ACC112 (cell line): ENCODE data around the gene MAGI1.
"Not testable (repeated sequence)": the region's sequence is repeated elsewhere in the genome, so short reads cannot be mapped to it uniquely, and the experiment has no call there.

ENCODE experiments used
- H2AFZ ChIP-seq: fragments of 200-600 bp; sonication (generic); one replicate; pipeline ENCODE4 v1.6.0; 2017; ENCODE audit warnings: antibody characterized with exemption, low read length; ENCODE audit not compliant: unreplicated experiment
- H3K27ac ChIP-seq: fragments of 200-600 bp; sonication (generic); 2 replicates; pipeline ENCODE4 v1.5.1; 2014; ENCODE audit warnings: low read depth, mild to moderate bottlenecking, antibody characterized with exemption, low read length, moderate library complexity
- H3K27me3 ChIP-seq: fragments of 200-600 bp; sonication (generic); 2 replicates; pipeline ENCODE4 v1.6.1; 2014; ENCODE audit warnings: mild to moderate bottlenecking, antibody characterized with exemption, low read length, moderate library complexity, mixed read lengths; ENCODE audit not compliant: insufficient read depth
- H3K36me3 ChIP-seq: fragments of 200-600 bp; sonication (generic); 2 replicates; pipeline ENCODE4 v1.6.1; 2016; ENCODE audit warnings: mild to moderate bottlenecking, antibody characterized with exemption, low read length, moderate library complexity, mixed read lengths; ENCODE audit not compliant: insufficient read depth
- H3K4me1 ChIP-seq: fragments of 200-600 bp; sonication (generic); one replicate; pipeline ENCODE4 v1.6.1; 2016; ENCODE audit warnings: low read length, mixed read lengths; ENCODE audit not compliant: insufficient read depth, unreplicated experiment, control insufficient read depth
- H3K4me3 ChIP-seq: fragments of 200-600 bp; sonication (generic); 2 replicates; pipeline ENCODE4 v1.5.1; 2014; ENCODE audit warnings: mild to moderate bottlenecking, low read depth, low read length
- H3K79me2 ChIP-seq: fragments of 200-600 bp; sonication (generic); one replicate; pipeline ENCODE4 v1.6.0; 2016; ENCODE audit warnings: low read length; ENCODE audit not compliant: control insufficient read depth, unreplicated experiment, insufficient read depth

The MAGI1 gene

DNA sequence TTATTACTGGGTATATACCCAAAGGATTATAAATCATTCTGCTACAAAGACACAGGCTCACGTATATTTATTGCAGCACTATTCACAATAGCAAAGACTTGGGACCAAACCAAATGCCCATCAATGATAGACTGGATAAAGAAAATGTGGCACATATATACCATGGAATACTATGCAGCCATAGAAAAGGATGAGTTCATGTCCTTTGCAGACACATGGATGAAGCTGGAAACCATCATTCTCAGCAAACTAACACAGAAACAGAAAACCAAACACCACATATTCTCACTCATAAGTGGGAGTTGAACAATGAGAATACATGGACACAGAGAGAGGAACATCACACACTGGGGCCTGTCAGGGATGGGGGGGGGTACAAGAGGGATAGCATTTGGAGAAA is 495.3 kb downstream of the MAGI1 start:
- H3K4me3 ChIP-seq, H3K27ac ChIP-seq, H3K36me3 ChIP-seq, H3K79me2 ChIP-seq, H3K27me3 ChIP-seq, H2AFZ ChIP-seq: not testable (repeated sequence)
- peaks cover 10% of the 10 kb centered on the region for H3K4me1 ChIP-seq

DNA sequence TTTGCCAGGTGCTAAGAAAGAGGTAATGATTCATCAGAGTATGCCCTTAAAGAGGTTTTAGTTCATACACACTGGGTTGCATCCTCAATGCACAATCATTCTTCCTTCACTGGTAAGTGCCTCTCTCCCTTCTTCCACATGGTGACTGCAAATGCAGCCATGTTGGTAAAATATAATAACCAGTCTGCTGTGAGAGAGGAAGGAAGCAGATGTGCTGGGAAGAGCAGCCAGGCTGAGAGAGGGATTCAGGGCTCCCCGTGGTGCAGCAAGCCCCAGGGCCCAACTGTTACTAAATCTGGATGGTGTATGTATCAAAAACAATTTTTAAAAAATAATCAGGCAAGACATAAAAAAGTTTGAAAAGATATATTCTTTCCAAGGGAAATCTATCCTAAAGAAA is 498.1 kb downstream of the MAGI1 start:
- Histone ChIP-seq H3K4me1 (peaks cover 10% of the 10 kb centered on the region), H3K79me2 (no peaks in the 10 kb centered on the region), H3K4me3 (no peak overlapping the region), H3K36me3 (no peaks in the 10 kb centered on the region), H2AFZ (no peak overlapping the region), H3K27ac (no peak overlapping the region), H3K27me3 (no peaks in the 10 kb centered on the region)

DNA sequence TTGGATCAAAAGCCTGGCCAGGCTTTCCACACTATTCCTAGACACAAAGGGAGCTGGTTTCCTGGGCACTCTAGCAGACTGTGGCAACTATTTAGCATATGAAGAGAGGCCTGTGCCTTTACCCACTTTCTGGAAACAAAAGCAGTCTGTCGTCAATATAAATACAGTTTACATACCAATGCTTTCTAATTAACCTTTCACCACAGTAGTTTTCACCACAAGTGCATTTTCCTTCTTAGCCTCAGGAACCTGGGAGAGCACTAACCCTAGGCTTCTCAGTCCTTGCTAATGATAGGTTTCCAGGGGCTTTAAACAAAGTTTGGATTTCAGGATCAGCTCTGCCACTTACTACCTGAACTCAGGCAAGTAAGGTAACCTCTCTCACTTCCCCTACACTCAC is 499.1 kb downstream of the MAGI1 start:
- no peak overlapping the region for H3K4me3 ChIP-seq
- H3K79me2 ChIP-seq = no peaks in the 10 kb centered on the region
- no peaks in the 10 kb centered on the region for H3K36me3 ChIP-seq
- H3K27ac ChIP-seq = no peak overlapping the region
- H3K4me1 ChIP-seq = no peaks in the 10 kb centered on the region
- H2AFZ ChIP-seq = no peak overlapping the region
- H3K27me3 ChIP-seq = no peaks in the 10 kb centered on the region

GRCh38 chr3:65538101-65538500 is 500.6 kb downstream of the MAGI1 start:
- Histone ChIP-seq H3K36me3 (no peaks in the 10 kb centered on the region), H3K4me1 (no peaks in the 10 kb centered on the region), H3K79me2 (no peaks in the 10 kb centered on the region), H2AFZ (no peak overlapping the region), H3K4me3 (no peak overlapping the region), H3K27ac (no peak overlapping the region), H3K27me3 (no peaks in the 10 kb centered on the region)

- Histone ChIP-seq H3K27me3 (no peaks in the 10 kb centered on the region), H3K27ac (no peak overlapping the region), H3K79me2 (no peaks in the 10 kb centered on the region), H3K4me3 (no peak overlapping the region), H3K36me3 (no peaks in the 10 kb centered on the region), H2AFZ (no peak overlapping the region), H3K4me1 (no peaks in the 10 kb centered on the region)
Observed at GRCh38 chr3:65537109-65537508, 501.6 kb downstream of the MAGI1 start.

- H3K79me2 ChIP-seq = no peaks in the 10 kb centered on the region
- H3K4me3 ChIP-seq = no peak overlapping the region
- no peak overlapping the region for H3K27ac ChIP-seq
Observed at GRCh38 chr3:65535260-65535659, 503.5 kb downstream of the MAGI1 start.

DNA sequence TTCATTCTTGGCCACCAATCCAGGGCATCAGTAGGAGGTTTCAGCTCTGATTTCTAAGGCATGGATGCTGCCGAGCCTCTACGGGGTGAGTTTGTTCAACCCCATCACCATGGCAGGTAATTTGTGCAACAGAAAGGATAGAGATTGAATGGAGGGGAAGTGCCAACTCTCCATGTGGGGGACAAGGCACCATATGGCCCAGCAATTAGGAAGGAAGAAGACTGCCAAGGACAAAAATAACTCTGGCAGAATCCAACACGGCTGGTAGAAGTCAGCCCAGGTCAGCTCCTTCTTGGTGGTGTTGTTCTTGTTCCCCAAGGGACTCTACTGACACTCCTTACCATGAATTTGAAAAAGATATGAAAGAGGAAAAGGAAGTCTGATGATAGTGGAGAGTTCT is 503.9 kb downstream of the MAGI1 start:
- Histone ChIP-seq H3K36me3 (no peaks in the 10 kb centered on the region), H3K79me2 (no peaks in the 10 kb centered on the region), H3K4me1 (no peaks in the 10 kb centered on the region), H3K27me3 (no peaks in the 10 kb centered on the region), H2AFZ (no peak overlapping the region), H3K4me3 (no peak overlapping the region), H3K27ac (no peak overlapping the region)

More at GRCh38 chr3:65535260-65535659, 503.5 kb downstream of the MAGI1 start:
- Histone ChIP-seq H2AFZ (no peak overlapping the region), H3K36me3 (no peaks in the 10 kb centered on the region), H3K4me1 (no peaks in the 10 kb centered on the region), H3K27me3 (no peaks in the 10 kb centered on the region)

GRCh38 chr3:65532749-65533148 is 506.0 kb downstream of the MAGI1 start:
- no peaks in the 10 kb centered on the region for H3K27me3 ChIP-seq
- no peak overlapping the region for H3K27ac ChIP-seq
- H3K79me2 ChIP-seq = no peaks in the 10 kb centered on the region
- no peaks in the 10 kb centered on the region for H3K36me3 ChIP-seq
- no peak overlapping the region for H3K4me3 ChIP-seq
- H3K4me1 ChIP-seq = no peaks in the 10 kb centered on the region
- H2AFZ ChIP-seq = no peak overlapping the region

DNA sequence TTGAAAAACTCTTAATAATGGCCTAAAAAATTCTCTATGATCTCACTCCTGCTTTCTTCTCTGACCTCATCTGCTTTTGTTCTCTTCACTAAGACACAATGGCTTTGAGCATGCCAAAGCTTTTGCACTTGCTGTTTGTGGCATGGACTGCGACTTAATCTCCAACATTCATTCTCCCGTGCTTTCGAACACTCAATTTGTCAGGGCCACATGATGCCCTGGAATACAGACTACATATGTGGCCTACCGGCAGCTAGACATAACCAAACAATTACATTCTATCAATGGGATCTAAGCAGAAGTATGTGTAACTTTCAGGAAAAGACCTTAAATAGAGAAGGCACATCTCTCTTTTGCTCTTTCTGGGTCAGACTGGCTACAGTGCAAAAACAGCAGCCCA is 506.5 kb downstream of the MAGI1 start:
- no peaks in the 10 kb centered on the region for H3K4me1 ChIP-seq
- no peak overlapping the region for H3K4me3 ChIP-seq
- H3K27ac ChIP-seq = no peak overlapping the region
- H2AFZ ChIP-seq = no peak overlapping the region
- no peaks in the 10 kb centered on the region for H3K27me3 ChIP-seq
- no peaks in the 10 kb centered on the region for H3K36me3 ChIP-seq
- no peaks in the 10 kb centered on the region for H3K79me2 ChIP-seq

GRCh38 chr3:65531499-65531898 is 507.2 kb downstream of the MAGI1 start:
- no peaks in the 10 kb centered on the region for H3K4me1 ChIP-seq
- H3K27me3 ChIP-seq = no peaks in the 10 kb centered on the region
- no peaks in the 10 kb centered on the region for H3K79me2 ChIP-seq
- no peak overlapping the region for H2AFZ ChIP-seq
- no peak overlapping the region for H3K27ac ChIP-seq
- no peaks in the 10 kb centered on the region for H3K36me3 ChIP-seq
- H3K4me3 ChIP-seq = no peak overlapping the region

- Histone ChIP-seq H3K79me2 (no peaks in the 10 kb centered on the region), H2AFZ (no peak overlapping the region), H3K36me3 (no peaks in the 10 kb centered on the region), H3K4me3 (no peak overlapping the region), H3K4me1 (no peaks in the 10 kb centered on the region), H3K27ac (no peak overlapping the region), H3K27me3 (no peaks in the 10 kb centered on the region)
Observed at GRCh38 chr3:65526656-65527055, 512.1 kb downstream of the MAGI1 start.

DNA sequence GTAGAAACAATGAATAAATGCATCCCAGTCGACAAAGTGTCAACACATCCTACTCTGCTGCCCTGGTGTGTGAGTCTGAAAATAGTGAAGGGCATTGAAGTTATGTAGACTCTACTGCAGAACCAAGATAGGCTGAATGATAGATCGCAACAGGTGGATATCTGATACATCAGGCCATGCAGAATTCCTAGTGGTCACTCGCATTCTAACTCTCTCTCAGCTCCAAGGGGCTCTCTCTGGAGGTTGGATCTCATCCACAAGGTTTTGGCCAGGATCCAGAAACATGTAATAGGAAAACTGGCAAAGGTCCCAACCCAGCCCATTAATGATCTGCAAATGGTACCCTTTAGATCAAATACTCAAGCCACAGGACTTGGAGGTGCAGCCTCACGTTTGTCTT is 514.1 kb downstream of the MAGI1 start:
- no peaks in the 10 kb centered on the region for H3K27me3 ChIP-seq
- H2AFZ ChIP-seq = no peak overlapping the region
- H3K79me2 ChIP-seq = no peaks in the 10 kb centered on the region
- no peaks in the 10 kb centered on the region for H3K4me1 ChIP-seq
- no peak overlapping the region for H3K27ac ChIP-seq
- no peak overlapping the region for H3K4me3 ChIP-seq
- H3K36me3 ChIP-seq = no peaks in the 10 kb centered on the region
